ENCODE measurements around the gene CEP57. TPM values are rescaled to one million over a fixed set of nuclear protein-coding genes. Genes with fewer than 3 reads are reported as not detected.
A peak's percentile ranks its signal among the peaks of the same experiment; 100 is the strongest.

The CEP57 gene
- total RNA-seq, 2 donors from 2014 or later = 159 to 168 TPM

GRCh38 chr11:95789506-95790122 lies 684 bp upstream of the CEP57 start, which contains the start of gene FAM76B:
Gene FAM76B (minus strand): TSS chr11:95789782. CDS start chr11:95789478, 304 bp downstream.
- DNase-seq (peak; percentile 96 to 98), ATAC-seq (replicated peaks in 1 of 2) (peak; percentile 79 to 81)
- peaks cover 77% of the 10 kb centered on the region for H3K4me1 Mint-ChIP-seq (ENCODE audit: low read depth)
- H3K27me3 Mint-ChIP-seq (ENCODE audit: low read depth) = no peaks in the 10 kb centered on the region
- peak within 1 kb of the TSS; percentile 88 to 100 for H3K4me3 Mint-ChIP-seq
- peak within 1 kb of the TSS; percentile 100 for H3K27ac Mint-ChIP-seq
- H3K36me3 Mint-ChIP-seq (ENCODE audit: insufficient read depth in 2 of 2) = peaks cover 11 to 40% of the 10 kb centered on the region in 2 donors
- no peaks in the 10 kb centered on the region for H3K9me3 Mint-ChIP-seq

GRCh38 chr11:95790933-95791708 lies 823 bp downstream of the CEP57 start:
- Mint-ChIP-seq H3K4me3 (peak overlapping the region; percentile 88 to 100), H3K36me3 (ENCODE audit: insufficient read depth in 2 of 2) (peaks cover 6 to 33% of the 10 kb centered on the region in 2 donors), H3K27me3 (ENCODE audit: low read depth) (no peaks in the 10 kb centered on the region), H3K9me3 (no peaks in the 10 kb centered on the region), H3K27ac (peak overlapping the region; percentile 100), H3K4me1 (ENCODE audit: low read depth) (peaks cover 73% of the 10 kb centered on the region)
- DNase-seq = peak; percentile 61 to 64
- ATAC-seq (replicated peaks in 1 of 2) = peak in 1 of 2 donors; percentile 5

- H3K4me1 Mint-ChIP-seq (ENCODE audit: low read depth) = peaks cover 68% of the 10 kb centered on the region
- no peaks in the 10 kb centered on the region for H3K27me3 Mint-ChIP-seq (ENCODE audit: low read depth)
- DNase-seq = no peak
- H3K36me3 Mint-ChIP-seq (ENCODE audit: insufficient read depth in 2 of 2) = peaks cover 6 to 31% of the 10 kb centered on the region in 2 donors
- peak overlapping the region; percentile 100 for H3K27ac Mint-ChIP-seq
- H3K4me3 Mint-ChIP-seq = peak overlapping the region; percentile 88 to 100
- no peaks in the 10 kb centered on the region for H3K9me3 Mint-ChIP-seq
- no peak for ATAC-seq (replicated peaks in 1 of 2)
These were observed 1.4 kb downstream of the CEP57 start for GRCh38 chr11:95791709-95792033.

- Mint-ChIP-seq H3K36me3 (ENCODE audit: insufficient read depth in 2 of 2) (peaks cover 6 to 27% of the 10 kb centered on the region in 2 donors), H3K27ac (peak overlapping the region; percentile 100), H3K27me3 (ENCODE audit: low read depth) (no peaks in the 10 kb centered on the region), H3K9me3 (no peaks in the 10 kb centered on the region), H3K4me1 (ENCODE audit: low read depth) (peaks cover 64% of the 10 kb centered on the region), H3K4me3 (peak overlapping the region; percentile 88 to 100)
- DNase-seq = no peak
- no peak for ATAC-seq (replicated peaks in 1 of 2)
These were observed 1.9 kb downstream of the CEP57 start for GRCh38 chr11:95792200-95792599.

GRCh38 chr11:95792700-95793099 lies 2.4 kb downstream of the CEP57 start:
- no peaks in the 10 kb centered on the region for H3K27me3 Mint-ChIP-seq (ENCODE audit: low read depth)
- H3K36me3 Mint-ChIP-seq (ENCODE audit: insufficient read depth in 2 of 2) = peaks cover 6 to 26% of the 10 kb centered on the region in 2 donors
- H3K4me3 Mint-ChIP-seq = peak overlapping the region; percentile 8 to 22
- peaks cover 61% of the 10 kb centered on the region for H3K4me1 Mint-ChIP-seq (ENCODE audit: low read depth)
- ATAC-seq (replicated peaks in 1 of 2) = no peak
- H3K9me3 Mint-ChIP-seq = no peaks in the 10 kb centered on the region
- H3K27ac Mint-ChIP-seq = no peak overlapping the region
- no peak for DNase-seq

- peaks cover 6 to 22% of the 10 kb centered on the region in 2 donors for H3K36me3 Mint-ChIP-seq (ENCODE audit: insufficient read depth in 2 of 2)
- peak overlapping the region; percentile 8 to 22 for H3K4me3 Mint-ChIP-seq
- no peak overlapping the region for H3K27ac Mint-ChIP-seq
- H3K4me1 Mint-ChIP-seq (ENCODE audit: low read depth) = peaks cover 57% of the 10 kb centered on the region
- H3K9me3 Mint-ChIP-seq = no peaks in the 10 kb centered on the region
- no peak for DNase-seq
- H3K27me3 Mint-ChIP-seq (ENCODE audit: low read depth) = no peaks in the 10 kb centered on the region
- no peak for ATAC-seq (replicated peaks in 1 of 2)
These were observed 2.8 kb downstream of the CEP57 start for GRCh38 chr11:95793116-95793515.

GRCh38 chr11:95794086-95794485 lies 3.8 kb downstream of the CEP57 start:
- Mint-ChIP-seq H3K36me3 (ENCODE audit: insufficient read depth in 2 of 2) (peaks cover 7 to 20% of the 10 kb centered on the region in 2 donors), H3K4me1 (ENCODE audit: low read depth) (peaks cover 52% of the 10 kb centered on the region), H3K27me3 (ENCODE audit: low read depth) (no peaks in the 10 kb centered on the region), H3K27ac (no peak overlapping the region), H3K4me3 (peak overlapping the region; percentile 11 to 41), H3K9me3 (no peaks in the 10 kb centered on the region)
- no peak for DNase-seq
- no peak for ATAC-seq (replicated peaks in 1 of 2)

GRCh38 chr11:95795627-95796295 lies 5.5 kb downstream of the CEP57 start:
- peaks cover 52% of the 10 kb centered on the region for H3K4me1 Mint-ChIP-seq (ENCODE audit: low read depth)
- DNase-seq (no peak), ATAC-seq (replicated peaks in 1 of 2) (no peak)
- H3K4me3 Mint-ChIP-seq = no peak overlapping the region
- no peaks in the 10 kb centered on the region for H3K27me3 Mint-ChIP-seq (ENCODE audit: low read depth)
- no peak overlapping the region for H3K27ac Mint-ChIP-seq
- no peaks in the 10 kb centered on the region for H3K9me3 Mint-ChIP-seq
- peaks cover 11 to 31% of the 10 kb centered on the region in 2 donors for H3K36me3 Mint-ChIP-seq (ENCODE audit: insufficient read depth in 2 of 2)

GRCh38 chr11:95796501-95796900 lies 6.2 kb downstream of the CEP57 start:
- Mint-ChIP-seq H3K36me3 (ENCODE audit: insufficient read depth in 2 of 2) (peaks cover 8 to 34% of the 10 kb centered on the region in 2 donors), H3K27me3 (ENCODE audit: low read depth) (no peaks in the 10 kb centered on the region), H3K27ac (no peak overlapping the region), H3K9me3 (no peaks in the 10 kb centered on the region), H3K4me1 (ENCODE audit: low read depth) (peaks cover 46% of the 10 kb centered on the region), H3K4me3 (no peak overlapping the region)
- no peak for DNase-seq
- no peak for ATAC-seq (replicated peaks in 1 of 2)

- Mint-ChIP-seq H3K4me3 (no peak overlapping the region), H3K9me3 (no peaks in the 10 kb centered on the region), H3K27ac (peak overlapping the region; percentile 5), H3K27me3 (ENCODE audit: low read depth) (no peaks in the 10 kb centered on the region), H3K4me1 (ENCODE audit: low read depth) (peaks cover 16% of the 10 kb centered on the region), H3K36me3 (ENCODE audit: insufficient read depth in 2 of 2) (peaks cover 8 to 42% of the 10 kb centered on the region in 2 donors)
- DNase-seq (no peak), ATAC-seq (replicated peaks in 1 of 2) (no peak)
These were observed 9.2 kb downstream of the CEP57 start for GRCh38 chr11:95799546-95799945.

- no peaks in the 10 kb centered on the region for H3K27me3 Mint-ChIP-seq (ENCODE audit: low read depth)
- no peaks in the 10 kb centered on the region for H3K9me3 Mint-ChIP-seq
- H3K27ac Mint-ChIP-seq = no peak overlapping the region
- no peak overlapping the region for H3K4me3 Mint-ChIP-seq
- H3K4me1 Mint-ChIP-seq (ENCODE audit: low read depth) = peaks cover 7% of the 10 kb centered on the region
- H3K36me3 Mint-ChIP-seq (ENCODE audit: insufficient read depth in 2 of 2) = peaks cover 8 to 45% of the 10 kb centered on the region in 2 donors
- DNase-seq = no peak
- ATAC-seq (replicated peaks in 1 of 2) = no peak
These were observed 10.1 kb downstream of the CEP57 start for GRCh38 chr11:95800438-95800837.

- Mint-ChIP-seq H3K27ac (no peak overlapping the region), H3K9me3 (peaks cover 2 to 3% of the 10 kb centered on the region in 2 donors), H3K4me3 (no peak overlapping the region), H3K36me3 (ENCODE audit: insufficient read depth in 2 of 2) (peaks cover 13 to 58% of the 10 kb centered on the region in 2 donors), H3K4me1 (ENCODE audit: low read depth) (no peaks in the 10 kb centered on the region), H3K27me3 (ENCODE audit: low read depth) (no peaks in the 10 kb centered on the region)
- ATAC-seq (replicated peaks in 1 of 2) (no peak), DNase-seq (no peak)
These were observed 12.5 kb downstream of the CEP57 start for GRCh38 chr11:95802806-95803205.

- peaks cover 15 to 61% of the 10 kb centered on the region in 2 donors for H3K36me3 Mint-ChIP-seq (ENCODE audit: insufficient read depth in 2 of 2)
- H3K27ac Mint-ChIP-seq = no peak overlapping the region
- H3K27me3 Mint-ChIP-seq (ENCODE audit: low read depth) = no peaks in the 10 kb centered on the region
- DNase-seq (no peak), ATAC-seq (replicated peaks in 1 of 2) (no peak)
- peaks cover 5 to 9% of the 10 kb centered on the region in 2 donors for H3K9me3 Mint-ChIP-seq
- no peak overlapping the region for H3K4me3 Mint-ChIP-seq
- H3K4me1 Mint-ChIP-seq (ENCODE audit: low read depth) = no peaks in the 10 kb centered on the region
These were observed 13.7 kb downstream of the CEP57 start for GRCh38 chr11:95803973-95804372.
